BLaER1 (cell line): Measurements from ENCODE around the gene MPV17L2.

Experiments used
- H3K27ac ChIP-seq: shearing (Covaris generic); formaldehyde crosslinking; 2 replicates; pipeline ENCODE4 v1.8.1; 2022
- H3K27me3 ChIP-seq: shearing (Covaris generic); formaldehyde crosslinking; 2 replicates; pipeline ENCODE4 v1.8.1; 2022
- H3K36me3 ChIP-seq: shearing (Covaris generic); formaldehyde crosslinking; 2 replicates; pipeline ENCODE4 v1.8.1; 2022
- H3K4me1 ChIP-seq: shearing (Covaris generic); formaldehyde crosslinking; 2 replicates; pipeline ENCODE4 v1.8.1; 2022
- H3K4me2 ChIP-seq: shearing (Covaris generic); formaldehyde crosslinking; 2 replicates; pipeline ENCODE4 v1.8.1; 2022
- H3K4me3 ChIP-seq: shearing (Covaris generic); formaldehyde crosslinking; 2 replicates; pipeline ENCODE4 v1.8.1; 2022
- H3K9ac ChIP-seq: shearing (Covaris generic); formaldehyde crosslinking; 2 replicates; pipeline ENCODE4 v1.8.1; 2022
- H3K9me3 ChIP-seq: shearing (Covaris generic); formaldehyde crosslinking; 2 replicates; pipeline ENCODE4 v1.8.1; 2022
- H4K20me1 ChIP-seq: shearing (Covaris generic); formaldehyde crosslinking; 2 replicates; pipeline ENCODE4 v1.8.1; 2022
- Cebpa-rat ChIP-seq: shearing (Covaris generic); IDR thresholded peaks from 2 replicates; pipeline ENCODE4 v1.8.1; 2022

Gene MPV17L2

GRCh38 chr19:18170714-18171255 lies 22.2 kb upstream of the MPV17L2 start:
- no peaks in the 10 kb centered on the region for H4K20me1 ChIP-seq
- H3K4me2 ChIP-seq = peak overlapping the region; percentile 92
- H3K27ac ChIP-seq = peak overlapping the region; percentile 78
- no peak for TF ChIP-seq Cebpa-rat
- H3K4me3 ChIP-seq = no peak overlapping the region
- no peaks in the 10 kb centered on the region for H3K27me3 ChIP-seq
- H3K9ac ChIP-seq = peak overlapping the region; percentile 42; the same call in 1 of the 2 replicates
- no peaks in the 10 kb centered on the region for H3K9me3 ChIP-seq
- peaks cover 33% of the 10 kb centered on the region for H3K36me3 ChIP-seq
- H3K4me1 ChIP-seq = peaks cover 74% of the 10 kb centered on the region

GRCh38 chr19:18171605-18172327 lies 21.3 kb upstream of the MPV17L2 start:
- H3K9ac ChIP-seq = peak overlapping the region; percentile 42; the same call in 1 of the 2 replicates
- no peaks in the 10 kb centered on the region for H3K27me3 ChIP-seq
- H4K20me1 ChIP-seq = no peaks in the 10 kb centered on the region
- H3K4me2 ChIP-seq = peak overlapping the region; percentile 92
- peak overlapping the region; percentile 69; the same call in 1 of the 2 replicates for H3K27ac ChIP-seq
- no peaks in the 10 kb centered on the region for H3K9me3 ChIP-seq
- no peak for TF ChIP-seq Cebpa-rat
- H3K36me3 ChIP-seq = peaks cover 24% of the 10 kb centered on the region
- H3K4me3 ChIP-seq = no peak overlapping the region
- H3K4me1 ChIP-seq = peaks cover 74% of the 10 kb centered on the region

GRCh38 chr19:18172331-18173053 lies 20.5 kb upstream of the MPV17L2 start:
- Histone ChIP-seq H3K4me3 (no peak overlapping the region), H3K36me3 (peaks cover 21% of the 10 kb centered on the region), H4K20me1 (no peaks in the 10 kb centered on the region), H3K9me3 (no peaks in the 10 kb centered on the region), H3K4me1 (peaks cover 74% of the 10 kb centered on the region), H3K27ac (peak overlapping the region; percentile 69; the same call in 1 of the 2 replicates), H3K9ac (peak overlapping the region; percentile 69; the same call in 1 of the 2 replicates), H3K27me3 (no peaks in the 10 kb centered on the region), H3K4me2 (peak overlapping the region; percentile 92)
- no peak for TF ChIP-seq Cebpa-rat

- H3K36me3 ChIP-seq = peaks cover 21% of the 10 kb centered on the region
- H3K4me2 ChIP-seq = peak overlapping the region; percentile 92
- peak overlapping the region; percentile 74 for H3K4me3 ChIP-seq
- H3K4me1 ChIP-seq = peaks cover 80% of the 10 kb centered on the region
- no peaks in the 10 kb centered on the region for H3K27me3 ChIP-seq
- H3K27ac ChIP-seq = peak overlapping the region; percentile 69
- peak overlapping the region; percentile 69; the same call in 1 of the 2 replicates for H3K9ac ChIP-seq
- H4K20me1 ChIP-seq = no peaks in the 10 kb centered on the region
- TF ChIP-seq Cebpa-rat = no peak
- H3K9me3 ChIP-seq = no peaks in the 10 kb centered on the region
Observed at GRCh38 chr19:18173054-18173571, 19.9 kb upstream of the MPV17L2 start.

GRCh38 chr19:18173572-18174288 lies 19.3 kb upstream of the MPV17L2 start, which contains the start of gene IFI30:
IFI30 (plus strand) TSS chr19:18173813; CDS start chr19:18173842, 29 bp downstream.
- Histone ChIP-seq H3K36me3 (peaks cover 23% of the 10 kb centered on the region), H4K20me1 (no peaks in the 10 kb centered on the region), H3K27me3 (no peaks in the 10 kb centered on the region), H3K4me3 (peak within 1 kb of the TSS; percentile 74), H3K9me3 (no peaks in the 10 kb centered on the region), H3K9ac (peak within 1 kb of the TSS; percentile 69), H3K27ac (peak within 1 kb of the TSS; percentile 69), H3K4me2 (peak within 1 kb of the TSS; percentile 92), H3K4me1 (peaks cover 77% of the 10 kb centered on the region)
- no peak for TF ChIP-seq Cebpa-rat

- Histone ChIP-seq H3K9me3 (no peaks in the 10 kb centered on the region), H4K20me1 (no peaks in the 10 kb centered on the region), H3K4me1 (peaks cover 68% of the 10 kb centered on the region), H3K27ac (no peak overlapping the region), H3K4me2 (peak overlapping the region; percentile 92), H3K4me3 (peak overlapping the region; percentile 74; the same call in 1 of the 2 replicates), H3K9ac (no peak overlapping the region), H3K27me3 (no peaks in the 10 kb centered on the region), H3K36me3 (peaks cover 14% of the 10 kb centered on the region; the same call in 1 of the 2 replicates)
- TF ChIP-seq Cebpa-rat = no peak
Observed at GRCh38 chr19:18174983-18175382, 18.0 kb upstream of the MPV17L2 start.

- Histone ChIP-seq H3K4me1 (peaks cover 68% of the 10 kb centered on the region), H3K9me3 (no peaks in the 10 kb centered on the region), H4K20me1 (no peaks in the 10 kb centered on the region), H3K9ac (no peak overlapping the region), H3K4me2 (no peak overlapping the region), H3K36me3 (peaks cover 14% of the 10 kb centered on the region; the same call in 1 of the 2 replicates), H3K27ac (no peak overlapping the region), H3K4me3 (no peak overlapping the region), H3K27me3 (no peaks in the 10 kb centered on the region)
- TF ChIP-seq Cebpa-rat = no peak
Observed at GRCh38 chr19:18176367-18177310, 16.4 kb upstream of the MPV17L2 start.

GRCh38 chr19:18179957-18180356 lies 13.1 kb upstream of the MPV17L2 start:
- no peak overlapping the region for H3K9ac ChIP-seq
- no peaks in the 10 kb centered on the region for H4K20me1 ChIP-seq
- H3K4me2 ChIP-seq = peak overlapping the region; percentile 26; the same call in 1 of the 2 replicates
- H3K4me1 ChIP-seq = peaks cover 40% of the 10 kb centered on the region
- H3K27me3 ChIP-seq = no peaks in the 10 kb centered on the region
- H3K36me3 ChIP-seq = peaks cover 14% of the 10 kb centered on the region; the same call in 1 of the 2 replicates
- no peak overlapping the region for H3K4me3 ChIP-seq
- no peak for TF ChIP-seq Cebpa-rat
- H3K27ac ChIP-seq = no peak overlapping the region
- H3K9me3 ChIP-seq = no peaks in the 10 kb centered on the region
